HepG2 (cell line): ENCODE results near the gene FBXO41. TPM values are rescaled to one million over a fixed set of nuclear protein-coding genes. Genes with fewer than 3 reads are reported as not detected.

Experiments
- AHR ChIP-seq: IDR thresholded peaks from 2 replicates; pipeline ENCODE4 v1.6.1; 2018; ENCODE audit warnings: missing genetic modification reagents, missing compliant biosample characterization
- FOXP4 ChIP-seq: sonication (generic); formaldehyde crosslinking; IDR thresholded peaks from 2 replicates; pipeline ENCODE4 v1.4.0; 2020; ENCODE audit warnings: missing genetic modification reagents
- HOXA3 ChIP-seq: sonication (generic); formaldehyde crosslinking; IDR thresholded peaks from 2 replicates; pipeline ENCODE4 v1.5.0; 2020; ENCODE audit warnings: missing genetic modification reagents
- KLF16 ChIP-seq, 2 experiments: sonication (generic) in 1 of 2; formaldehyde crosslinking in 1 of 2; IDR thresholded peaks; 2 replicates each; pipeline versions ENCODE4 v1.6.1 to v1.8.0; 2016 to 2023; ENCODE audit warnings: missing genetic modification reagents in 2 of 2, missing compliant biosample characterization in 1 of 2
- SETDB1 ChIP-seq: sonication (generic); formaldehyde crosslinking; IDR thresholded peaks from 2 replicates; pipeline ENCODE4 v1.5.1; 2020; ENCODE audit warnings: missing genetic modification reagents, mild to moderate bottlenecking, borderline replicate concordance
- SNAI1 ChIP-seq: sonication (generic); formaldehyde crosslinking; IDR thresholded peaks from 2 replicates; pipeline ENCODE4 v1.5.0; 2020; ENCODE audit warnings: mild to moderate bottlenecking, missing genetic modification reagents, borderline replicate concordance
- ZNF10 ChIP-seq: sonication (generic); formaldehyde crosslinking; IDR thresholded peaks from 2 replicates; pipeline ENCODE4 v1.4.0; 2020; ENCODE audit warnings: mild to moderate bottlenecking, low read depth, missing genetic modification reagents, borderline replicate concordance
- ZNF142 ChIP-seq: sonication (generic); formaldehyde crosslinking; IDR thresholded peaks from 2 replicates; pipeline ENCODE4 v1.4.0; 2020; ENCODE audit warnings: missing genetic modification reagents
- ZNF318 ChIP-seq: sonication (generic); formaldehyde crosslinking; IDR thresholded peaks from 2 replicates; pipeline ENCODE4 v1.4.0; 2020; ENCODE audit warnings: mild to moderate bottlenecking, missing genetic modification reagents
- ZNF501 ChIP-seq: sonication (generic); formaldehyde crosslinking; IDR thresholded peaks from 2 replicates; pipeline ENCODE4 v1.5.1; 2020; ENCODE audit warnings: mild to moderate bottlenecking, moderate library complexity, missing genetic modification reagents
- polyA plus RNA-seq, 8 experiments: library from polyadenylated mRNA; depleted of rRNA in 3 of 8; stranded (reverse) in 7 of 8; unstranded in 1 of 8; fragments of >200 nt; fragmentation: Illumina TruSeq in 4 of 8; extraction: Trizol in 4 of 8; gene quantifications; 2 replicates each; pipeline versions ENCODE4 v1.2.1 to v1.2.3, GENCODE V29; 2011 to 2016; ENCODE audit warnings: low read depth in 4 of 8, missing spikeins in 1 of 8, mixed read lengths in 1 of 8; ENCODE audit not compliant: insufficient read depth in 1 of 8
- total RNA-seq, 5 experiments: library from RNA; depleted of rRNA; stranded (reverse); fragments of >200 nt; fragmentation: Illumina TruSeq; extraction: Trizol; gene quantifications; 2 replicates each; pipeline ENCODE4 v1.2.3, GENCODE V29; 2016; ENCODE audit warnings: low read depth in 1 of 5

Gene FBXO41
- total and polyA plus RNA-seq, 2 of the 13 experiments (the other 11 are each of a cell fraction or from before 2014, with no cell fraction given): 4.2 to 10.3 TPM

GRCh38 chr2:73212448-73213176 is 71.7 kb downstream of the FBXO41 start (continued):
- TF ChIP-seq ZNF318 (CRISPR knock-in tag) (no peak; the same call in 1 of the 2 replicates), SNAI1 (CRISPR knock-in tag) (no peak), ZNF142 (CRISPR knock-in tag) (no peak), KLF16 (CRISPR knock-in tag; IDR thresholded peaks at IDR 0.05) (peak in 1 of 2 experiments; percentile 17; a peak in 1 of 4 replicates), FOXP4 (CRISPR knock-in tag) (no peak), HOXA3 (CRISPR knock-in tag) (peak; percentile 52; the same call in 1 of the 2 replicates), AHR (CRISPR knock-in tag) (no peak), ZNF10 (CRISPR knock-in tag) (no peak), SETDB1 (CRISPR knock-in tag) (no peak), ZNF501 (CRISPR knock-in tag) (0 out of 2 replicates have a peak, but pooled peaks have one; percentile 34)
